HepG2 (cell line): ENCODE measurements around the gene NRG2.

Source experiments
- FOXP4 ChIP-seq: sonication (generic); formaldehyde crosslinking; IDR thresholded peaks from 2 replicates; pipeline ENCODE4 v1.4.0; 2020; ENCODE audit warnings: missing genetic modification reagents
- POLR2A ChIP-seq, 2 experiments: IDR thresholded peaks; 2 replicates each; pipeline ENCODE4 v1.6.1; 2011; ENCODE audit warnings: low read depth in 2 of 2, low read length in 2 of 2, mild to moderate bottlenecking in 1 of 2, moderate library complexity in 1 of 2; ENCODE audit not compliant: insufficient read depth in 1 of 2
- TGIF2 ChIP-seq: IDR thresholded peaks from 2 replicates; pipeline ENCODE4 v1.6.1; 2016; ENCODE audit warnings: control low read depth, missing compliant biosample characterization
- TF ChIP-seq, protein P1 (sequence below): sonication (generic); formaldehyde crosslinking; IDR thresholded peaks from 2 replicates; pipeline ENCODE4 v1.5.0; 2020; ENCODE audit warnings: mild to moderate bottlenecking, missing genetic modification reagents, moderate library complexity
- TF ChIP-seq, protein P2 (sequence below): sonication (generic); formaldehyde crosslinking; IDR thresholded peaks from 2 replicates; pipeline ENCODE4 v1.5.0; 2020; ENCODE audit warnings: missing genetic modification reagents, mild to moderate bottlenecking, borderline replicate concordance

DNA sequence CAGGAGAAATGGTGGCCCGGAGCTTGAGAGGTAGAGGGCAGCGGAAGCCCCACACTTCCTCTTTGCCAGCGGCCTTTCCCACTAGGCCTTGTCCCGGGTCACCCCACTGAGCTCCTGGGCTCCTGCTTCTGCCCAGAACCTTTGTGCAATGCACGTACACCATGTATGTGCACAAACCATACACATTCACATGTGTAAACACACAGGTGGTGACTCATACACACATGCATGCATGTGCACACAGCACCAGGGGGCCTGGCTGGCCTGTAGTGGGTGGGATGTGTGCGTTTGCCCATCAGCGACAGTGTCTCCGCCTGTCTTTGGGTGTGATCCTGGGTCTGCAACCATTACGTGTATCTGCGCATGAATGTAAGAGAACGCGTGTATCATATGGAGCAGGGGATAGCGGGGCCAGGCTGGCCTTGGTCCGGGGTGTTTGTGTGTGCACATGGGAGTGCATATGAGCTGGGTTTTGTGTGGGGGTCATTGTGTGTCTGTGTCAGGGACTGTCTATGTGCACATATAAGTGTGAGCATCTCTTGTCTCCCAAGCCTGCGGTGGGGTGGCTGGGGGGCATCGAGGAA is 203.8 kb downstream of the NRG2 start:
- TF ChIP-seq, protein P1, sequence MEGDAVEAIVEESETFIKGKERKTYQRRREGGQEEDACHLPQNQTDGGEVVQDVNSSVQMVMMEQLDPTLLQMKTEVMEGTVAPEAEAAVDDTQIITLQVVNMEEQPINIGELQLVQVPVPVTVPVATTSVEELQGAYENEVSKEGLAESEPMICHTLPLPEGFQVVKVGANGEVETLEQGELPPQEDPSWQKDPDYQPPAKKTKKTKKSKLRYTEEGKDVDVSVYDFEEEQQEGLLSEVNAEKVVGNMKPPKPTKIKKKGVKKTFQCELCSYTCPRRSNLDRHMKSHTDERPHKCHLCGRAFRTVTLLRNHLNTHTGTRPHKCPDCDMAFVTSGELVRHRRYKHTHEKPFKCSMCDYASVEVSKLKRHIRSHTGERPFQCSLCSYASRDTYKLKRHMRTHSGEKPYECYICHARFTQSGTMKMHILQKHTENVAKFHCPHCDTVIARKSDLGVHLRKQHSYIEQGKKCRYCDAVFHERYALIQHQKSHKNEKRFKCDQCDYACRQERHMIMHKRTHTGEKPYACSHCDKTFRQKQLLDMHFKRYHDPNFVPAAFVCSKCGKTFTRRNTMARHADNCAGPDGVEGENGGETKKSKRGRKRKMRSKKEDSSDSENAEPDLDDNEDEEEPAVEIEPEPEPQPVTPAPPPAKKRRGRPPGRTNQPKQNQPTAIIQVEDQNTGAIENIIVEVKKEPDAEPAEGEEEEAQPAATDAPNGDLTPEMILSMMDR (CRISPR knock-in tag), result no peak
- TF ChIP-seq POLR2A (IDR thresholded peaks at IDR 0.05; ENCODE audit: insufficient read depth in 1 of 2, low read depth in 2 of 2, low read length in 2 of 2) (no peak), TGIF2 (CRISPR knock-in tag) (no peak), FOXP4 (CRISPR knock-in tag) (no peak)
- TF ChIP-seq, protein P2, sequence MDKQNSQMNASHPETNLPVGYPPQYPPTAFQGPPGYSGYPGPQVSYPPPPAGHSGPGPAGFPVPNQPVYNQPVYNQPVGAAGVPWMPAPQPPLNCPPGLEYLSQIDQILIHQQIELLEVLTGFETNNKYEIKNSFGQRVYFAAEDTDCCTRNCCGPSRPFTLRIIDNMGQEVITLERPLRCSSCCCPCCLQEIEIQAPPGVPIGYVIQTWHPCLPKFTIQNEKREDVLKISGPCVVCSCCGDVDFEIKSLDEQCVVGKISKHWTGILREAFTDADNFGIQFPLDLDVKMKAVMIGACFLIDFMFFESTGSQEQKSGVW, result no peak
